ENCODE measurements around the gene TST. TPM values are rescaled to one million over a fixed set of nuclear protein-coding genes. Genes with fewer than 3 reads are reported as not detected.

The TST gene
- polyA plus RNA-seq, 1 donor (not counting 4 experiments of a cell fraction or from before 2014, with no cell fraction given), result 19.9 TPM

DNA sequence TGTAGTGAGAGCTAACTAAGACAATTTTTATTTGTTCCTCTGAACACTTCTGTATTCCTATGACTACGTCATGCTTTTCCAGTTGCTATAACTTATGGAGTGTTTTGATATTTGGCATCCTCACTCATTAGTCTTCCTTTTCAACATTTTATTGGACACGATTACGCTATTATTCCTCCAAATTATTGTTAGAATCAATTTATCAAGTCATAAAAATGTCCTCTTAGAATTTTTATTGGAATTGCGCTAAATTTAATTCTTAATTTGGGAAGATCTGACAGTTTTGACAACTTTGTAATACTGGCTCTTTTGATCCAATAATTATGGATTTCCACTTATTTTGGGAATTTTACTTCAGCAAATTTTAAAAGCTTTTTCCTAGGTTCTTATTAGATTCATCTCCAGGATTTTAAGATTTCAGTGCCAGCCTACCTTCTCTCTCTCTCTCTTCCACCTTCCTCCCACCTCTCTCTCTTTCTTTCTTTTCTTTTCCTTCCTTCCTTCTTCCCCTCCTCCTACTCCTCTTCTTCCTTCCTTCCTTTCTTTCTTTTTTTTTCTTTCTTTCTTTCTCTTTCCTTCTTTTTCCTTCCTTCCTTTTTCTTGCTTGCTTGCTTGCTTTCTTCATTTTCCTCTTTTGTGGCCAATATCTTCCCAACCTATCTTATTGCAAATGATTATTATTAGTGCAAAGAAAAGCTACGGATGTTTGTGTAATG is 50.8 kb downstream of the TST start:
- H2AFZ ChIP-seq (ENCODE audit: control insufficient read depth, low read length), result no peak overlapping the region
- peaks cover 5% of the 10 kb centered on the region for H3K27me3 ChIP-seq (ENCODE audit: control insufficient read depth, extremely low read depth, insufficient read depth, low read length)
- H3K4me2 ChIP-seq (ENCODE audit: control insufficient read depth, extremely low read depth, insufficient read depth, low read depth, low read length), result no peak overlapping the region
- no peak overlapping the region for H3K4me3 ChIP-seq (ENCODE audit: control insufficient read depth in 2 of 3, extremely low read depth in 1 of 3, insufficient read depth in 2 of 3, low read depth in 1 of 3, low read length in 3 of 3)
- no peaks in the 10 kb centered on the region for H3K9me1 ChIP-seq (ENCODE audit: control insufficient read depth, extremely low read depth, insufficient read depth, low read length)
- no peaks in the 10 kb centered on the region for H3K79me2 ChIP-seq (ENCODE audit: control insufficient read depth, insufficient read depth, low read length)
- H3K36me3 ChIP-seq (ENCODE audit: control insufficient read depth in 2 of 2, extremely low read depth in 1 of 2, insufficient read depth in 2 of 2, low read length in 2 of 2), result no peaks in the 10 kb centered on the region
- no peaks in the 10 kb centered on the region for H3K9me3 ChIP-seq (ENCODE audit: control insufficient read depth, low read depth, low read length)
- dilution Hi-C loops (cut with MboI; ENCODE audit: extremely low pct_ligation_motif_present, low sequenced_read_pairs), result no loop called here
- H3K27ac ChIP-seq (ENCODE audit: control insufficient read depth, insufficient read depth, low read length), result no peak overlapping the region
- no peak for TF ChIP-seq EZH2 (IDR thresholded peaks at IDR 0.05; ENCODE audit: low read length)
- TF ChIP-seq, protein P1, sequence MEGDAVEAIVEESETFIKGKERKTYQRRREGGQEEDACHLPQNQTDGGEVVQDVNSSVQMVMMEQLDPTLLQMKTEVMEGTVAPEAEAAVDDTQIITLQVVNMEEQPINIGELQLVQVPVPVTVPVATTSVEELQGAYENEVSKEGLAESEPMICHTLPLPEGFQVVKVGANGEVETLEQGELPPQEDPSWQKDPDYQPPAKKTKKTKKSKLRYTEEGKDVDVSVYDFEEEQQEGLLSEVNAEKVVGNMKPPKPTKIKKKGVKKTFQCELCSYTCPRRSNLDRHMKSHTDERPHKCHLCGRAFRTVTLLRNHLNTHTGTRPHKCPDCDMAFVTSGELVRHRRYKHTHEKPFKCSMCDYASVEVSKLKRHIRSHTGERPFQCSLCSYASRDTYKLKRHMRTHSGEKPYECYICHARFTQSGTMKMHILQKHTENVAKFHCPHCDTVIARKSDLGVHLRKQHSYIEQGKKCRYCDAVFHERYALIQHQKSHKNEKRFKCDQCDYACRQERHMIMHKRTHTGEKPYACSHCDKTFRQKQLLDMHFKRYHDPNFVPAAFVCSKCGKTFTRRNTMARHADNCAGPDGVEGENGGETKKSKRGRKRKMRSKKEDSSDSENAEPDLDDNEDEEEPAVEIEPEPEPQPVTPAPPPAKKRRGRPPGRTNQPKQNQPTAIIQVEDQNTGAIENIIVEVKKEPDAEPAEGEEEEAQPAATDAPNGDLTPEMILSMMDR (optimal IDR thresholded peaks at IDR 0.05 in 1 of 3, IDR thresholded peaks at IDR 0.05 in 1 of 3, conservative IDR thresholded peaks at IDR 0.05 in 1 of 3; ENCODE audit: extremely low read depth in 1 of 3, insufficient read depth in 2 of 3, low read length in 3 of 3), result no peak
- H3K4me1 ChIP-seq (ENCODE audit: control insufficient read depth, extremely low read depth, insufficient read depth, low read length), result no peaks in the 10 kb centered on the region
- DNase-seq (ENCODE audit: low read depth, low spot score) (no peak), FAIRE-seq (no peak)
- H3K9ac ChIP-seq (ENCODE audit: control insufficient read depth, extremely low read depth, insufficient read depth, low read length), result no peak overlapping the region
- H4K20me1 ChIP-seq (ENCODE audit: control insufficient read depth, extremely low read depth, insufficient read depth, low read length), result no peaks in the 10 kb centered on the region

GRCh38 chr22:36966851-36967540 is 52.3 kb downstream of the TST start:
- no peak overlapping the region for H3K9ac ChIP-seq (ENCODE audit: control insufficient read depth, extremely low read depth, insufficient read depth, low read length)
- H3K9me3 ChIP-seq (ENCODE audit: control insufficient read depth, low read depth, low read length), result no peaks in the 10 kb centered on the region
- H3K9me1 ChIP-seq (ENCODE audit: control insufficient read depth, extremely low read depth, insufficient read depth, low read length), result no peaks in the 10 kb centered on the region
- H3K4me2 ChIP-seq (ENCODE audit: control insufficient read depth, extremely low read depth, insufficient read depth, low read depth, low read length), result no peak overlapping the region
- H3K27ac ChIP-seq (ENCODE audit: control insufficient read depth, insufficient read depth, low read length), result no peak overlapping the region
- no peaks in the 10 kb centered on the region for H3K4me1 ChIP-seq (ENCODE audit: control insufficient read depth, extremely low read depth, insufficient read depth, low read length)
- H3K27me3 ChIP-seq (ENCODE audit: control insufficient read depth, extremely low read depth, insufficient read depth, low read length), result peaks cover 5% of the 10 kb centered on the region
- H3K4me3 ChIP-seq (ENCODE audit: control insufficient read depth in 2 of 3, extremely low read depth in 1 of 3, insufficient read depth in 2 of 3, low read depth in 1 of 3, low read length in 3 of 3), result no peak overlapping the region
- dilution Hi-C loops (cut with MboI; ENCODE audit: extremely low pct_ligation_motif_present, low sequenced_read_pairs), result no loop called here
- H2AFZ ChIP-seq (ENCODE audit: control insufficient read depth, low read length), result no peak overlapping the region
- H4K20me1 ChIP-seq (ENCODE audit: control insufficient read depth, extremely low read depth, insufficient read depth, low read length), result no peaks in the 10 kb centered on the region
- no peak for DNase-seq (ENCODE audit: low read depth, low spot score)
- no peak for FAIRE-seq
- H3K79me2 ChIP-seq (ENCODE audit: control insufficient read depth, insufficient read depth, low read length), result no peaks in the 10 kb centered on the region
- no peaks in the 10 kb centered on the region for H3K36me3 ChIP-seq (ENCODE audit: control insufficient read depth in 2 of 2, extremely low read depth in 1 of 2, insufficient read depth in 2 of 2, low read length in 2 of 2)
- TF ChIP-seq, protein P1 (optimal IDR thresholded peaks at IDR 0.05 in 1 of 3, IDR thresholded peaks at IDR 0.05 in 1 of 3, conservative IDR thresholded peaks at IDR 0.05 in 1 of 3; ENCODE audit: extremely low read depth in 1 of 3, insufficient read depth in 2 of 3, low read length in 3 of 3), result no peak
- TF ChIP-seq EZH2 (IDR thresholded peaks at IDR 0.05; ENCODE audit: low read length), result no peak
